HCT116 (cell line): Measurements from ENCODE around the gene STMP1. TPM values are rescaled to one million over a fixed set of nuclear protein-coding genes. Genes with fewer than 3 reads are reported as not detected.

Experiments
- ATAC-seq: fragments of 200-7000 bp; cut with Tn5 transposase; 2 replicates; pipeline ENCODE4 v1.9.1; 2020; ENCODE audit warnings: mild to moderate bottlenecking, moderate library complexity
- BruUV-seq: library from RNA; stranded (reverse); fragments of 400-500 nt; replicated peaks from 2 replicates; lab custom pipeline; 2021; lab: Mats Ljungman, UMichigan
- CTCF ChIA-PET: fragments of 300-600 bp; sonication (Branson Sonifier 250); formaldehyde crosslinking; loops from one replicate; lab custom pipeline; 2021; ENCODE audit warnings: antibody characterized with exemption; lab: Charles Lee
- POLR2A ChIA-PET: fragments of 300-600, 350-600 bp; sonication (Branson Sonifier 250); formaldehyde crosslinking; loops from one replicate; lab custom pipeline; 2021; ENCODE audit warnings: antibody characterized with exemption; lab: Charles Lee
- RAD21 ChIA-PET, 2 experiments: fragments of 300-600 bp; sonication (Branson Sonifier 250); formaldehyde crosslinking; loops; one replicate each; lab custom pipeline; 2023; ENCODE audit warnings: low total read pairs in 2 of 2; ENCODE audit not compliant: uncharacterized antibody in 2 of 2, unreplicated experiment in 2 of 2, low non-redundant PET in 1 of 2; lab: Charles Lee
- DNase-seq: peaks from one replicate; pipeline ENCODE4 v3.0.0-alpha.2; 2010; ENCODE audit warnings: low read depth, low spot score
- H2AFZ ChIP-seq: fragments of 200-600 bp; shearing (Covaris generic), sonication (generic); 2 replicates; pipeline ENCODE4 v1.6.1; 2017; ENCODE audit warnings: low read depth, mixed run types, mixed read lengths, antibody characterized with exemption, low read length; ENCODE audit not compliant: poor library complexity, severe bottlenecking
- H3K27ac ChIP-seq: 2 replicates; pipeline ENCODE4 v1.5.1; 2012; ENCODE audit warnings: low read depth, low read length
- H3K27me3 ChIP-seq: fragments of 200-600 bp; sonication (generic); 2 replicates; pipeline ENCODE4 v1.6.1; 2016; ENCODE audit warnings: mixed run types, low read length, mixed read lengths; ENCODE audit not compliant: insufficient read depth
- H3K36me3 ChIP-seq, 2 experiments: fragments of 200-500 bp in 1 of 2; fragments of 200-600 bp in 1 of 2; sonication (Bioruptor generic) in 1 of 2; sonication (generic) in 1 of 2; 2 replicates each; pipeline versions ENCODE4 v1.5.1 to v1.6.1; 2014 to 2016; ENCODE audit warnings: low read length in 2 of 2, inconsistent platforms in 1 of 2, mixed read lengths in 1 of 2, mixed run types in 1 of 2; ENCODE audit not compliant: insufficient read depth in 2 of 2, control insufficient read depth in 1 of 2
- H3K4me1 ChIP-seq, 2 experiments: fragments of 200-600 bp in 1 of 2; sonication (generic) in 1 of 2; 2 replicates each; pipeline versions ENCODE4 v1.5.1 to v1.6.1; 2012 to 2017; ENCODE audit warnings: low read length in 2 of 2, inconsistent platforms in 1 of 2, mild to moderate bottlenecking in 1 of 2, mixed read lengths in 1 of 2, mixed run types in 1 of 2, moderate library complexity in 1 of 2; ENCODE audit not compliant: insufficient read depth in 2 of 2, control insufficient read depth in 1 of 2
- H3K4me2 ChIP-seq: fragments of 200-600 bp; sonication (generic); 2 replicates; pipeline ENCODE4 v1.6.1; 2017; ENCODE audit warnings: mixed run types, low read length, mixed read lengths
- H3K4me3 ChIP-seq, 2 experiments: fragments of 200-600 bp in 1 of 2; sonication (generic) in 1 of 2; replicated peaks in 1 of 2; 2 replicates each; pipeline ENCODE4 v1.5.1; 2011 to 2016; ENCODE audit warnings: low read length in 2 of 2, control low read depth in 1 of 2, low read depth in 1 of 2, mild to moderate bottlenecking in 1 of 2, mixed read lengths in 1 of 2, mixed run types in 1 of 2
- H3K79me2 ChIP-seq: fragments of 200-600 bp; sonication (generic); 2 replicates; pipeline ENCODE4 v1.6.1; 2017; ENCODE audit warnings: mild to moderate bottlenecking, mixed run types, low read length, moderate library complexity, mixed read lengths; ENCODE audit not compliant: insufficient read depth
- H3K9ac ChIP-seq: fragments of 200-600 bp; sonication (generic); 2 replicates; pipeline ENCODE4 v1.6.1; 2016; ENCODE audit warnings: low read length, mixed read lengths
- H3K9me2 ChIP-seq: fragments of 200-600 bp; sonication (generic), shearing (Covaris generic); 2 replicates; pipeline ENCODE4 v1.6.1; 2017; ENCODE audit warnings: mixed run types, mild to moderate bottlenecking, moderate library complexity; ENCODE audit not compliant: insufficient read depth
- H3K9me3 ChIP-seq, 2 experiments: fragments of 200-500 bp in 1 of 2; fragments of 200-600 bp in 1 of 2; sonication (Bioruptor generic) in 1 of 2; sonication (generic) in 1 of 2; 2 replicates each; pipeline ENCODE4 v1.6.1; 2014 to 2017; ENCODE audit warnings: low read length in 2 of 2, mixed read lengths in 2 of 2, inconsistent platforms in 1 of 2, low read depth in 1 of 2, mild to moderate bottlenecking in 1 of 2, mixed run types in 1 of 2, moderate library complexity in 1 of 2; ENCODE audit not compliant: control insufficient read depth in 1 of 2, insufficient read depth in 1 of 2
- H4K20me1 ChIP-seq: fragments of 200-600 bp; sonication (generic), shearing (Covaris generic); 2 replicates; pipeline ENCODE4 v1.6.1; 2017; ENCODE audit warnings: mixed run types, mild to moderate bottlenecking, moderate library complexity; ENCODE audit not compliant: insufficient read depth
- CBX3 ChIP-seq: IDR thresholded peaks from 2 replicates; pipeline ENCODE4 v1.6.1; 2012; ENCODE audit warnings: low read depth
- CEBPB ChIP-seq: IDR thresholded peaks from 2 replicates; pipeline ENCODE4 v1.6.1; 2012; ENCODE audit warnings: low read depth
- EGR1 ChIP-seq: IDR thresholded peaks from 2 replicates; pipeline ENCODE4 v1.6.1; 2012; ENCODE audit warnings: low read depth
- ELF1 ChIP-seq: IDR thresholded peaks from 2 replicates; pipeline ENCODE4 v1.6.1; 2012; ENCODE audit warnings: low read depth, borderline replicate concordance
- EZH2 ChIP-seq: fragments of 200-600 bp; sonication (generic); IDR thresholded peaks from 2 replicates; pipeline ENCODE4 v1.6.1; 2017; ENCODE audit warnings: antibody characterized with exemption, mixed run types
- FOSL1 ChIP-seq: IDR thresholded peaks from 2 replicates; pipeline ENCODE4 v1.6.1; 2012; ENCODE audit warnings: low read depth
- SP1 ChIP-seq: IDR thresholded peaks from 2 replicates; pipeline ENCODE4 v1.6.1; 2012; ENCODE audit warnings: low read depth
- TCF7L2 ChIP-seq: IDR thresholded peaks from 2 replicates; pipeline ENCODE4 v1.7.0; 2011; ENCODE audit warnings: borderline replicate concordance, inconsistent platforms; ENCODE audit not compliant: insufficient read depth, insufficient read length; ENCODE audit errors: extremely low read depth
- YY1 ChIP-seq: IDR thresholded peaks from 2 replicates; pipeline ENCODE4 v1.6.1; 2011; ENCODE audit warnings: low read length, low read depth, moderate library complexity, mild to moderate bottlenecking; ENCODE audit not compliant: insufficient replicate concordance; ENCODE audit errors: extremely low read depth
- ZFX ChIP-seq: fragments of 450-650 bp; IDR thresholded peaks from 2 replicates; pipeline ENCODE4 v1.6.1; 2017
- intact Hi-C: fragments of 100-400 bp; cut with micrococcal nuclease; formaldehyde crosslinking; loops from 2 replicates; pipeline ENCODE4 v1.10.0; 2022
- total RNA-seq: library from RNA; stranded (reverse); gene quantifications from one replicate; pipeline ENCODE4 v1.2.1, GENCODE V29; 2021; ENCODE audit not compliant: unreplicated experiment
- TF ChIP-seq, protein P1 (sequence below): IDR thresholded peaks from 2 replicates; pipeline ENCODE4 v1.6.1; 2011; ENCODE audit warnings: mild to moderate bottlenecking, low read length, moderate library complexity; ENCODE audit not compliant: insufficient replicate concordance; ENCODE audit errors: extremely low read depth
- TF ChIP-seq, protein P2 (sequence below): IDR thresholded peaks from 2 replicates; pipeline ENCODE4 v1.6.1; 2012
- TF ChIP-seq, protein P3 (sequence below), 3 experiments: fragments of 200-600 bp in 1 of 3; sonication (generic) in 1 of 3; IDR thresholded peaks in 2 of 3; conservative IDR thresholded peaks in 1 of 3; 2 replicates each; pipeline ENCODE4 v1.5.1; 2012 to 2017; ENCODE audit warnings: low read depth in 2 of 3, low read length in 2 of 3, antibody characterized with exemption in 1 of 3, borderline replicate concordance in 1 of 3, control low read depth in 1 of 3, mild to moderate bottlenecking in 1 of 3, mixed read lengths in 1 of 3, mixed run types in 1 of 3, moderate library complexity in 1 of 3; ENCODE audit not compliant: insufficient read depth in 1 of 3

STMP1 gene
- total RNA-seq, 1 experiment from 2014 or later: 32.8 TPM

DNA sequence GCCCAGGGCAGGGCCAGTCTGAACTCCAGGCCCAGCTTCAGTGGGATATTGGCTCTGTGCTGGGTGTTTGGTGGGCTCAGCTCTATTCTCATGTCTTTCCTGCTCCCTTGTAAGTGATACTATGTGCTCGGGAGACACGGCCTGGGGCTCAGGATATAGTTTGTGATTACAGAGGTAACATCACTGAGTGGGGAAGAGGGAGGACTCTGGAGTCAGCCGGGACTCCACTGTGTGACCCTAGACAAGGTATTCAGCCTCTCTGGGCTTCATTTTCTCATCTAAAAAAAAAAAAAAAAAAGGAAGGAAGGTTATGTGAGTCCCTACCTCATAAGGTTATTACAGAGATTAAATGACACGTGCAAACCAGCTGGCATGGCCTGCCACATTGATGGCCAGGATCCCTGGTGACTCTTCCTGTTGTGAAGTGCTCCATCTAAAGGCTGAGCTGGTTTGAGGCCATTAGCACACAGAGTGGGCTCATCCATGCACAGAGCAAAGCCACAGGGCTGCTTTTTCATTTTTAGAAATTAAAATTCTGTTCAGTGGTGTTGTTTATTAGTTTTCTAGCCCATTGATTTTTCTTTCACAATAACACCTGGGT is 50.0 kb downstream of the STMP1 start:
- intact Hi-C loops: no loop called here
- no peak for DNase-seq
- Histone ChIP-seq H3K4me1 (peaks cover 29 to 45% of the 10 kb centered on the region in 2 experiments), H3K27me3 (no peaks in the 10 kb centered on the region), H3K9ac (no peak overlapping the region), H3K4me3 (no peak overlapping the region), H3K9me2 (no peaks in the 10 kb centered on the region), H3K36me3 (no peaks in the 10 kb centered on the region), H4K20me1 (no peaks in the 10 kb centered on the region), H3K27ac (no peak overlapping the region), H3K79me2 (no peaks in the 10 kb centered on the region), H3K9me3 (no peaks in the 10 kb centered on the region), H3K4me2 (no peak overlapping the region), H2AFZ (no peak overlapping the region)
- ChIA-PET CTCF (interaction anchor here (1.1 to 1.4 kb wide), 4 partner anchors 15 to 41 kb away, joined by 3 to 8 read pairs (median 4); partner anchors contain the start of gene SLC13A4), RAD21 (no interaction called here), POLR2A (no interaction called here)
- ATAC-seq: no peak
- no peak for TF ChIP-seq EGR1
- TF ChIP-seq CBX3: no peak
- no peak for TF ChIP-seq YY1
- TF ChIP-seq SP1: no peak
- TF ChIP-seq, protein P1, sequence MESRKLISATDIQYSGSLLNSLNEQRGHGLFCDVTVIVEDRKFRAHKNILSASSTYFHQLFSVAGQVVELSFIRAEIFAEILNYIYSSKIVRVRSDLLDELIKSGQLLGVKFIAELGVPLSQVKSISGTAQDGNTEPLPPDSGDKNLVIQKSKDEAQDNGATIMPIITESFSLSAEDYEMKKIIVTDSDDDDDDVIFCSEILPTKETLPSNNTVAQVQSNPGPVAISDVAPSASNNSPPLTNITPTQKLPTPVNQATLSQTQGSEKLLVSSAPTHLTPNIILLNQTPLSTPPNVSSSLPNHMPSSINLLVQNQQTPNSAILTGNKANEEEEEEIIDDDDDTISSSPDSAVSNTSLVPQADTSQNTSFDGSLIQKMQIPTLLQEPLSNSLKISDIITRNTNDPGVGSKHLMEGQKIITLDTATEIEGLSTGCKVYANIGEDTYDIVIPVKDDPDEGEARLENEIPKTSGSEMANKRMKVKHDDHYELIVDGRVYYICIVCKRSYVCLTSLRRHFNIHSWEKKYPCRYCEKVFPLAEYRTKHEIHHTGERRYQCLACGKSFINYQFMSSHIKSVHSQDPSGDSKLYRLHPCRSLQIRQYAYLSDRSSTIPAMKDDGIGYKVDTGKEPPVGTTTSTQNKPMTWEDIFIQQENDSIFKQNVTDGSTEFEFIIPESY: no peak
- TF ChIP-seq, protein P2, sequence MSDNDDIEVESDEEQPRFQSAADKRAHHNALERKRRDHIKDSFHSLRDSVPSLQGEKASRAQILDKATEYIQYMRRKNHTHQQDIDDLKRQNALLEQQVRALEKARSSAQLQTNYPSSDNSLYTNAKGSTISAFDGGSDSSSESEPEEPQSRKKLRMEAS: no peak
- TF ChIP-seq ELF1: no peak
- no peak for TF ChIP-seq FOSL1
- TF ChIP-seq CEBPB: no peak
- no peak for TF ChIP-seq ZFX
- TF ChIP-seq, protein P3, sequence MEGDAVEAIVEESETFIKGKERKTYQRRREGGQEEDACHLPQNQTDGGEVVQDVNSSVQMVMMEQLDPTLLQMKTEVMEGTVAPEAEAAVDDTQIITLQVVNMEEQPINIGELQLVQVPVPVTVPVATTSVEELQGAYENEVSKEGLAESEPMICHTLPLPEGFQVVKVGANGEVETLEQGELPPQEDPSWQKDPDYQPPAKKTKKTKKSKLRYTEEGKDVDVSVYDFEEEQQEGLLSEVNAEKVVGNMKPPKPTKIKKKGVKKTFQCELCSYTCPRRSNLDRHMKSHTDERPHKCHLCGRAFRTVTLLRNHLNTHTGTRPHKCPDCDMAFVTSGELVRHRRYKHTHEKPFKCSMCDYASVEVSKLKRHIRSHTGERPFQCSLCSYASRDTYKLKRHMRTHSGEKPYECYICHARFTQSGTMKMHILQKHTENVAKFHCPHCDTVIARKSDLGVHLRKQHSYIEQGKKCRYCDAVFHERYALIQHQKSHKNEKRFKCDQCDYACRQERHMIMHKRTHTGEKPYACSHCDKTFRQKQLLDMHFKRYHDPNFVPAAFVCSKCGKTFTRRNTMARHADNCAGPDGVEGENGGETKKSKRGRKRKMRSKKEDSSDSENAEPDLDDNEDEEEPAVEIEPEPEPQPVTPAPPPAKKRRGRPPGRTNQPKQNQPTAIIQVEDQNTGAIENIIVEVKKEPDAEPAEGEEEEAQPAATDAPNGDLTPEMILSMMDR (IDR thresholded peaks at IDR 0.05 in 2 of 3, conservative IDR thresholded peaks at IDR 0.05 in 1 of 3; ENCODE audit: borderline replicate concordance in 1 of 3, insufficient read depth in 1 of 3, low read depth in 2 of 3, low read length in 2 of 3): no peak
- no peak for TF ChIP-seq EZH2
- no peak for TF ChIP-seq TCF7L2
- no TSS peak for BruUV-seq
